Mammary epithelial cell (primary cell): ENCODE results near the gene ZBTB40.

Experiments used
- EZH2 ChIP-seq: IDR thresholded peaks from 2 replicates; pipeline ENCODE4 v1.6.1; 2012; ENCODE audit warnings: low read length, inconsistent platforms, borderline replicate concordance
- TF ChIP-seq, protein P1 (sequence below), 2 donors: IDR thresholded peaks in 1 of 2; conservative IDR thresholded peaks in 1 of 2; 2 replicates each; pipeline ENCODE4 v1.5.1; 2011 to 2012; ENCODE audit warnings: inconsistent platforms in 2 of 2, low read length in 2 of 2, mild to moderate bottlenecking in 2 of 2, control low read depth in 1 of 2, low read depth in 1 of 2; ENCODE audit not compliant: insufficient read depth in 1 of 2; ENCODE audit errors: extremely low read depth in 1 of 2

DNA sequence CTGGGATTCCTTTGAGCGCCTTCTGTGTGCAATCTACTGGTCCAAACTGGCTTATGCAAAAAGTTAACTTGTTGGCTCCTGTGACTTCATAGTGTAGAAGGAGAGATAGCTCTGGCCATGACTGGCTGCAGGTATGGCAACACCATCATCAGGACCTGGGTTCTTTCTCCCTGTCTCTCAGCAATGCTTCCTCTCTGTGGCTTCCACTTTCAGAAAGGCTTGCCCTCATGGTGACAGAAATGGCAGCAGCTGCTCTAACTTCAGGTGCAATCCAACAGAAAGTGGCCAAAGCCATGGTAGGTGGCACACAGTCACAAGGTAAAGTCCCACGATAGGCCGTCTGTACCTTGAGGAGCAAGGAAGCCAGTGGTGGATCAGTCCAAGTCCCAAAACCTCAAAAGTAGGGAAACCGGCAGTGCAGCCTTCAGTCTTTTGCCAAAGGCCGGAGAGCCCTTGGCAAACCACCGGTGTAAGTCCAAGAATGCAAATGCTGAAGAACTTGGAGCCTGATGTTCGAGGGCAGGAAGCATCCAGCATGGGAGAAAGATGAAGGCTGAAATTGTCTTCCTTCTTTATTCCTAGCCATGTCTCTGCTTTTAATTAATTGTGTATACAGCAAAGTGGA lies 45.0 kb downstream of the ZBTB40 start:
- TF ChIP-seq, protein P1, sequence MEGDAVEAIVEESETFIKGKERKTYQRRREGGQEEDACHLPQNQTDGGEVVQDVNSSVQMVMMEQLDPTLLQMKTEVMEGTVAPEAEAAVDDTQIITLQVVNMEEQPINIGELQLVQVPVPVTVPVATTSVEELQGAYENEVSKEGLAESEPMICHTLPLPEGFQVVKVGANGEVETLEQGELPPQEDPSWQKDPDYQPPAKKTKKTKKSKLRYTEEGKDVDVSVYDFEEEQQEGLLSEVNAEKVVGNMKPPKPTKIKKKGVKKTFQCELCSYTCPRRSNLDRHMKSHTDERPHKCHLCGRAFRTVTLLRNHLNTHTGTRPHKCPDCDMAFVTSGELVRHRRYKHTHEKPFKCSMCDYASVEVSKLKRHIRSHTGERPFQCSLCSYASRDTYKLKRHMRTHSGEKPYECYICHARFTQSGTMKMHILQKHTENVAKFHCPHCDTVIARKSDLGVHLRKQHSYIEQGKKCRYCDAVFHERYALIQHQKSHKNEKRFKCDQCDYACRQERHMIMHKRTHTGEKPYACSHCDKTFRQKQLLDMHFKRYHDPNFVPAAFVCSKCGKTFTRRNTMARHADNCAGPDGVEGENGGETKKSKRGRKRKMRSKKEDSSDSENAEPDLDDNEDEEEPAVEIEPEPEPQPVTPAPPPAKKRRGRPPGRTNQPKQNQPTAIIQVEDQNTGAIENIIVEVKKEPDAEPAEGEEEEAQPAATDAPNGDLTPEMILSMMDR (conservative IDR thresholded peaks at IDR 0.05 in 1 of 2, IDR thresholded peaks at IDR 0.05 in 1 of 2; ENCODE audit: extremely low read depth in 1 of 2, insufficient read depth in 1 of 2, low read depth in 1 of 2, low read length in 2 of 2) = no peak
- no peak for TF ChIP-seq EZH2
